Measurements from ENCODE around the gene CAMSAP1.

CAMSAP1 gene

GRCh38 chr9:135891027-135891631 lies 16.2 kb downstream of the CAMSAP1 start:
- no peak for TF ChIP-seq CTCF (IDR thresholded peaks at IDR 0.05; ENCODE audit: low read depth, low read length)
- no peak for DNase-seq (ENCODE audit: low read depth, low spot score)
- in situ Hi-C loops (cut with HindIII; ENCODE audit: low sequenced_read_pairs) = no loop called here
- H3K4me3 ChIP-seq (ENCODE audit: low read depth, low read length) = no peak overlapping the region

- in situ Hi-C loops (cut with HindIII; ENCODE audit: low sequenced_read_pairs) = no loop called here
- no peak for TF ChIP-seq CTCF (IDR thresholded peaks at IDR 0.05; ENCODE audit: low read depth, low read length)
- no peak for DNase-seq (ENCODE audit: low read depth, low spot score)
- H3K4me3 ChIP-seq (ENCODE audit: low read depth, low read length) = no peak overlapping the region
Observed at GRCh38 chr9:135890190-135891026, 16.9 kb downstream of the CAMSAP1 start.

GRCh38 chr9:135889564-135890189 lies 17.7 kb downstream of the CAMSAP1 start:
- in situ Hi-C loops (cut with HindIII; ENCODE audit: low sequenced_read_pairs) = no loop called here

GRCh38 chr9:135888766-135889394 lies 18.5 kb downstream of the CAMSAP1 start:
- in situ Hi-C loops (cut with HindIII; ENCODE audit: low sequenced_read_pairs) = no loop called here
- TF ChIP-seq CTCF (IDR thresholded peaks at IDR 0.05; ENCODE audit: low read depth, low read length) = no peak
- DNase-seq (ENCODE audit: low read depth, low spot score) = no peak
- H3K4me3 ChIP-seq (ENCODE audit: low read depth, low read length) = no peak overlapping the region

More at GRCh38 chr9:135889564-135890189, 17.7 kb downstream of the CAMSAP1 start:
- DNase-seq (ENCODE audit: low read depth, low spot score) = no peak
- no peak overlapping the region for H3K4me3 ChIP-seq (ENCODE audit: low read depth, low read length)
- TF ChIP-seq CTCF (IDR thresholded peaks at IDR 0.05; ENCODE audit: low read depth, low read length) = no peak

GRCh38 chr9:135888126-135888765 lies 19.1 kb downstream of the CAMSAP1 start:
- no peak overlapping the region for H3K4me3 ChIP-seq (ENCODE audit: low read depth, low read length)
- TF ChIP-seq CTCF (IDR thresholded peaks at IDR 0.05; ENCODE audit: low read depth, low read length) = no peak
- in situ Hi-C loops (cut with HindIII; ENCODE audit: low sequenced_read_pairs) = no loop called here
- no peak for DNase-seq (ENCODE audit: low read depth, low spot score)

- in situ Hi-C loops (cut with HindIII; ENCODE audit: low sequenced_read_pairs) = no loop called here
- no peak for DNase-seq (ENCODE audit: low read depth, low spot score)
- TF ChIP-seq CTCF (IDR thresholded peaks at IDR 0.05; ENCODE audit: low read depth, low read length) = no peak
- H3K4me3 ChIP-seq (ENCODE audit: low read depth, low read length) = no peak overlapping the region
Observed at GRCh38 chr9:135887585-135888050, 19.7 kb downstream of the CAMSAP1 start.
